Glutamatergic neuron (in vitro differentiated cells): ENCODE results near the gene MRPL28. TPM values are rescaled to one million over a fixed set of nuclear protein-coding genes. Genes with fewer than 3 reads are reported as not detected.
"Not testable (repeated sequence)": the region's sequence is repeated elsewhere in the genome, so short reads cannot be mapped to it uniquely, and the experiment has no call there.

Experiments used
- DNase-seq: peaks from one replicate; pipeline ENCODE4 v3.0.0; 2022
- H3K27ac Mint-ChIP-seq: one replicate; pipeline ENCODE4 v1.8.0; 2020; ENCODE audit warnings: mild to moderate bottlenecking, mixed read lengths, inconsistent platforms; ENCODE audit not compliant: unreplicated experiment
- H3K27me3 Mint-ChIP-seq: one replicate; pipeline ENCODE4 v1.8.0; 2020; ENCODE audit warnings: mild to moderate bottlenecking, moderate library complexity, mixed read lengths, inconsistent platforms; ENCODE audit not compliant: unreplicated experiment
- H3K36me3 Mint-ChIP-seq: one replicate; pipeline ENCODE4 v1.8.0; 2020; ENCODE audit warnings: mild to moderate bottlenecking, mixed read lengths, inconsistent platforms; ENCODE audit not compliant: unreplicated experiment
- H3K4me1 Mint-ChIP-seq: one replicate; pipeline ENCODE4 v1.8.0; 2020; ENCODE audit warnings: mild to moderate bottlenecking, low read depth, mixed read lengths, inconsistent platforms; ENCODE audit not compliant: unreplicated experiment
- H3K4me3 Mint-ChIP-seq: one replicate; pipeline ENCODE4 v1.8.0; 2020; ENCODE audit warnings: mild to moderate bottlenecking, mixed read lengths, inconsistent platforms; ENCODE audit not compliant: unreplicated experiment
- H3K9me3 Mint-ChIP-seq: one replicate; pipeline ENCODE4 v1.8.0; 2020; ENCODE audit warnings: mild to moderate bottlenecking, moderate library complexity, mixed read lengths, inconsistent platforms; ENCODE audit not compliant: unreplicated experiment
- CTCF ChIP-seq: fragments of 200-600 bp; sonication (generic); IDR thresholded peaks from one replicate; pipeline ENCODE4 v1.5.0; 2021; ENCODE audit not compliant: partially characterized antibody, unreplicated experiment
- total RNA-seq: library from RNA; stranded (reverse); fragmentation: NEBNext Ultra II Directional; extraction: Animal tissue kit (Norgen Biotek cat#: 25700); gene quantifications from one replicate; pipeline ENCODE4 v1.2.1, GENCODE V29; 2021; ENCODE audit not compliant: unreplicated experiment

The MRPL28 gene
- total RNA-seq, 1 donor from 2014 or later, result 69.6 TPM

DNA sequence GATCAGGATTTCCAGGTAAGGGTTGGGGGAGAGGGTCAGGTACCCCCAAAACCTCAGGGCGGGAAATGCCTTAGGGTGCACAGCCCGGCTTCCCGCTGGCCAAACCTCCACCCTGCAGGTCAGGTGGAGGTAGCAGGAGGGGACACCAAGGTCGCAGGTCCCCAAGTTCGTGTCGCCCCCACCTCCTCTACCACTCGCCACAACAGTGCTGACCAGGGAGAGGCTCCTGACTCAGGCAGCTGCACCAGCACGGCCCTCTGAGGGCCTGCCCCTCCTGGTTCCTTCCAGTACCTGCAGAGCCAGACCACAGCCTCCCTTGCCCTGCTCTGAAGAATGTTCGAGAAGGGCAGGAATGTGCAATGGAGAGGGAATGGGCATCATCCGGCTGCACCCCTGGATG is 3.9 kb downstream of the MRPL28 start:
- H3K36me3 Mint-ChIP-seq, result no peaks in the 10 kb centered on the region
- H3K27ac Mint-ChIP-seq, result no peak overlapping the region
- peaks cover 5% of the 10 kb centered on the region for H3K27me3 Mint-ChIP-seq
- TF ChIP-seq CTCF, result no peak
- peaks cover 8% of the 10 kb centered on the region for H3K9me3 Mint-ChIP-seq
- H3K4me3 Mint-ChIP-seq, result no peak overlapping the region
- peaks cover 2% of the 10 kb centered on the region for H3K4me1 Mint-ChIP-seq
- DNase-seq, result no peak

DNA sequence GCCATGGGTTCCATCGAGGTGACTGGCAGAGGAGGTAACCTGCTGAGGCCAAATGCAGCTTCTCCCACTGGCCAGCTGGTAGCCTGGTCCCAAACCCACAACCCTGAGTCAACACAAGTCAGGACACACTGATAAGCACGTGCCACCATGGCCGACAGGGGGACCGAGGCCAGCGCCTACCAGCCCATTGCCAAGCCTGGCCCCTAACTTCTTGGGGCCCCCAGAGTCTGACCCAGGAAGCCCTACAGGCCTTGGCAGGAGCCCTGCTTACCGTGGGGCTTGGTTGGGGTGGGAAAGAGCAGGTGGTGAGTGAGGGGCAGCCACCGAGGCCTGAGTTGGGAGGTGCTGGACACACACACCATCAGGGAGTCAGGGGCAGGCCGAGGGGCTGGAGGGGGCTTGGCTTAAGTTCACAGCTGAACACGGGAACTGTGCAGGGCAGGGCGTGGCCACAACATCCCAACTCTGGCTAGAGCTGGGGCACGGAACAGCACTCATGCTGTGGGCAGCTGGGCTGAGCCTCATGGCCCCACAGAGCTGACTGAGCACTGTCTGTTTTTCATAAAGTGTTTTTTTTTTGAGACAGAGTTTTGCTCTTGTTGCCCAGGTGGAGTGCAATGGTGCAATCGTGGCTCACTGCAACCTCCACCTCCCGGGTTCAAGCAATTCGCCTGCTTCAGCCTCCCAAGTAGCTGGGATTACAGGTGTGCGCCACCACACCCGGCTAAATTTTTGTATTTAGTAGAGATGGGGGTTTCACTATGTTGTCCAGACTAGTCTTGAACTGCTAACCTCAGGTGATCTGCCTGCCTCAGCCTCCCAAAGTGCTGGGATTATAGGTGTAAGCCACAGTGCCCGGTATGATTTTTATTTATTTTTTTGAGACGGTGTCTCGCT is 5.5 kb downstream of the MRPL28 start:
- Mint-ChIP-seq H3K4me1 (no peaks in the 10 kb centered on the region), H3K9me3 (peaks cover 5% of the 10 kb centered on the region), H3K27ac (no peak overlapping the region), H3K4me3 (no peak overlapping the region), H3K36me3 (no peaks in the 10 kb centered on the region), H3K27me3 (no peaks in the 10 kb centered on the region)
- no peak for TF ChIP-seq CTCF
- DNase-seq, result no peak

GRCh38 chr16:363766-364490 is 6.4 kb downstream of the MRPL28 start:
- no peak for DNase-seq
- H3K36me3 Mint-ChIP-seq, result no peaks in the 10 kb centered on the region
- H3K27me3 Mint-ChIP-seq, result no peaks in the 10 kb centered on the region
- no peak overlapping the region for H3K4me3 Mint-ChIP-seq
- H3K9me3 Mint-ChIP-seq, result peaks cover 3% of the 10 kb centered on the region
- no peak for TF ChIP-seq CTCF
- H3K27ac Mint-ChIP-seq, result no peak overlapping the region
- H3K4me1 Mint-ChIP-seq, result no peaks in the 10 kb centered on the region

- no peak for DNase-seq
- no peaks in the 10 kb centered on the region for H3K36me3 Mint-ChIP-seq
- no peak overlapping the region for H3K4me3 Mint-ChIP-seq
- H3K9me3 Mint-ChIP-seq, result peaks cover 3% of the 10 kb centered on the region
- H3K4me1 Mint-ChIP-seq, result no peaks in the 10 kb centered on the region
- H3K27ac Mint-ChIP-seq, result no peak overlapping the region
- no peaks in the 10 kb centered on the region for H3K27me3 Mint-ChIP-seq
- TF ChIP-seq CTCF, result no peak
These were observed 7.1 kb downstream of the MRPL28 start for GRCh38 chr16:363110-363765.

DNA sequence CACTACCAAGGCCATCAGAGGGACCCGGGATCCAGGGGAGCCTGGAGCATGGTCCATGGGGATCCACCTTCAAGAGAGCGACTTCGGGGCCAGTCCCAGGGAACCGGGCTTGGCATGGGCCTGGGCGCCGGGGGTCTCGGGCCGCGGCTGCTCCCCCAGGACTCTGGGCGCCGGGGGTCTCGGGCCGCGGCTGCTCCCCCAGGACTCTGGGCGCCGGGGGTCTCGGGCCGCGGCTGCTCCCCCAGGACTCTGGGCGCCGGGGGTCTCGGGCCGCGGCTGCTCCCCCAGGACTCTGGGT is 7.7 kb downstream of the MRPL28 start:
- not testable (repeated sequence) for H3K27ac Mint-ChIP-seq, H3K4me3 Mint-ChIP-seq, H3K4me1 Mint-ChIP-seq, DNase-seq, H3K36me3 Mint-ChIP-seq, H3K9me3 Mint-ChIP-seq, H3K27me3 Mint-ChIP-seq
